Astrocyte (in vitro differentiated cells and primary cell): ENCODE measurements around the gene GALM. TPM values are rescaled to one million over a fixed set of nuclear protein-coding genes. Genes with fewer than 3 reads are reported as not detected.
"Not testable (repeated sequence)": the region's sequence is repeated elsewhere in the genome, so short reads cannot be mapped to it uniquely, and the experiment has no call there.

Source experiments
- DNase-seq: peaks from one replicate; pipeline ENCODE4 v3.0.0-alpha.2; 2010; ENCODE audit warnings: low read depth
- FAIRE-seq: peaks from 2 replicates; lab custom pipeline; 2011; peaks lifted over from hg19 to GRCh38; lab: Jason Lieb, UNC
- H2AFZ ChIP-seq: 2 replicates; pipeline ENCODE4 v1.6.0; 2012; ENCODE audit warnings: low read depth, low read length, inconsistent platforms
- H3K27ac ChIP-seq: 2 replicates; pipeline ENCODE4 v1.5.1; 2011; ENCODE audit warnings: low read depth, low read length, inconsistent platforms
- H3K27me3 ChIP-seq: 2 replicates; pipeline ENCODE4 v1.6.0; 2011; ENCODE audit warnings: low read length, inconsistent platforms; ENCODE audit not compliant: insufficient read depth
- H3K36me3 ChIP-seq: 2 replicates; pipeline ENCODE4 v1.5.1; 2011; ENCODE audit warnings: low read length, inconsistent platforms; ENCODE audit not compliant: insufficient read depth
- H3K4me1 ChIP-seq: 2 replicates; pipeline ENCODE4 v1.5.1; 2011; ENCODE audit warnings: low read length, inconsistent platforms; ENCODE audit not compliant: insufficient read depth
- H3K4me2 ChIP-seq: 2 replicates; pipeline ENCODE4 v1.6.0; 2012; ENCODE audit warnings: low read length, inconsistent platforms
- H3K4me3 ChIP-seq: 2 replicates; pipeline ENCODE4 v1.5.1; 2011; ENCODE audit warnings: low read depth, mild to moderate bottlenecking, low read length, inconsistent platforms; ENCODE audit not compliant: insufficient read depth
- H3K79me2 ChIP-seq: 2 replicates; pipeline ENCODE4 v1.6.0; 2012; ENCODE audit warnings: mild to moderate bottlenecking, low read length, inconsistent platforms; ENCODE audit not compliant: insufficient read depth
- H3K9ac ChIP-seq: 2 replicates; pipeline ENCODE4 v1.6.0; 2012; ENCODE audit warnings: mild to moderate bottlenecking, low read length, inconsistent platforms
- H3K9me3 ChIP-seq: 2 replicates; pipeline ENCODE4 v1.5.1; 2012; ENCODE audit warnings: low read depth, mild to moderate bottlenecking, low read length, inconsistent platforms; ENCODE audit not compliant: insufficient read depth
- H4K20me1 ChIP-seq: 2 replicates; pipeline ENCODE4 v1.6.0; 2012; ENCODE audit warnings: low read length, inconsistent platforms; ENCODE audit not compliant: insufficient read depth
- H3K27ac Mint-ChIP-seq: one replicate; pipeline ENCODE4 v1.8.0; 2021; ENCODE audit warnings: mild to moderate bottlenecking, mixed read lengths; ENCODE audit not compliant: unreplicated experiment
- H3K27me3 Mint-ChIP-seq: one replicate; pipeline ENCODE4 v1.8.0; 2021; ENCODE audit warnings: low read depth, mixed read lengths; ENCODE audit not compliant: unreplicated experiment
- H3K36me3 Mint-ChIP-seq: one replicate; pipeline ENCODE4 v1.8.0; 2021; ENCODE audit warnings: low read depth, mixed read lengths; ENCODE audit not compliant: unreplicated experiment
- H3K4me1 Mint-ChIP-seq: one replicate; pipeline ENCODE4 v1.8.0; 2021; ENCODE audit warnings: low read depth, mixed read lengths; ENCODE audit not compliant: unreplicated experiment
- H3K4me3 Mint-ChIP-seq: one replicate; pipeline ENCODE4 v1.8.0; 2021; ENCODE audit warnings: mild to moderate bottlenecking, moderate library complexity, mixed read lengths; ENCODE audit not compliant: unreplicated experiment
- H3K9me3 Mint-ChIP-seq: one replicate; pipeline ENCODE4 v1.8.0; 2021; ENCODE audit warnings: mild to moderate bottlenecking, mixed read lengths; ENCODE audit not compliant: unreplicated experiment
- EZH2 ChIP-seq: IDR thresholded peaks from 2 replicates; pipeline ENCODE4 v1.6.1; 2012; ENCODE audit warnings: mild to moderate bottlenecking, low read length, inconsistent platforms; ENCODE audit not compliant: insufficient read depth
- total RNA-seq: library from RNA; stranded (reverse); gene quantifications from 2 replicates; pipeline ENCODE4 v1.2.1, GENCODE V29; 2021
- TF ChIP-seq, protein P1 (sequence below): IDR thresholded peaks from 2 replicates; pipeline ENCODE4 v1.5.1; 2011; ENCODE audit warnings: low read depth, mild to moderate bottlenecking, inconsistent platforms, low read length, moderate library complexity; ENCODE audit not compliant: insufficient read depth

GALM gene
- total RNA-seq, 1 donor from 2014 or later = 9.8 TPM

DNA sequence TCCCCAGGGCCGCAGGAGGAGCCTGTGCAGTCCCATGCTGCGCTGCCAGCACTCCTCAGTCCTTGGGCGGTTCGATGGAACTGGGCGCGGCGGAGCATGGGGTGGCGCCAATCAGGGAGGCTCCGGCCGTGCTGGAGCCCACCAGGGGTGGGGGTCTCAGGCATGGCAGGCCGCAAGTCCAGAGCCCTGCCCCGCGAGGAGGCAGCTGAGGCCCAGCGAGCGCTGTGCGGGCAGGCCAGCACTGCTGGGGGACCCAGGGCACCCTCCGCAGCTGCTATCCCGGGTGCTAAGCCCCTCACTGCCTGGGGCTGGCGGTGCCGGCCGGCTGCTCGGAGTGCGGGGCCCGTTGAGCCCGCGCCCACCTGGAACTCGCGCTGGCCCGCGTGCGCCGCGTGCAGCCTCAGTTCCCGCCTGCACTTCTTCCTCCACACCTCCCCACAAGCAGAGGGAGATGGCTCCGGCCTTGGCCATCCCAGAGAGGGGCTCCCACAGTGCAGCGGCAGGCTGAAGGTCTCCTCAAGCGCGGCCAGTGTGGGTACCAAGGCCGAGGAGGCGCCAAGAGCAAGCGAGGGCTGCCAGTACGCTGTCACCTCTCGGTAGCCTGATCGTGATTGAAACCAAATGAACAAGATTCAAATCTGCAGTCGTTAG is 22.8 kb upstream of the GALM start:
- no peaks in the 10 kb centered on the region for H3K4me1 ChIP-seq
- H3K9ac ChIP-seq = no peak overlapping the region
- no peaks in the 10 kb centered on the region for H3K27me3 ChIP-seq
- no peak overlapping the region for H2AFZ ChIP-seq
- no peak overlapping the region for H3K4me3 ChIP-seq
- Mint-ChIP-seq H3K27ac (no peak overlapping the region), H3K9me3 (peaks cover 8% of the 10 kb centered on the region), H3K4me3 (no peak overlapping the region), H3K36me3 (no peaks in the 10 kb centered on the region), H3K4me1 (peaks cover 2% of the 10 kb centered on the region), H3K27me3 (peaks cover 5% of the 10 kb centered on the region)
- FAIRE-seq (no peak), DNase-seq (no peak)
- no peak overlapping the region for H3K27ac ChIP-seq
- H3K9me3 ChIP-seq = no peaks in the 10 kb centered on the region
- H3K79me2 ChIP-seq = no peaks in the 10 kb centered on the region
- H3K36me3 ChIP-seq = no peaks in the 10 kb centered on the region
- no peak overlapping the region for H3K4me2 ChIP-seq
- no peaks in the 10 kb centered on the region for H4K20me1 ChIP-seq
- TF ChIP-seq, protein P1, sequence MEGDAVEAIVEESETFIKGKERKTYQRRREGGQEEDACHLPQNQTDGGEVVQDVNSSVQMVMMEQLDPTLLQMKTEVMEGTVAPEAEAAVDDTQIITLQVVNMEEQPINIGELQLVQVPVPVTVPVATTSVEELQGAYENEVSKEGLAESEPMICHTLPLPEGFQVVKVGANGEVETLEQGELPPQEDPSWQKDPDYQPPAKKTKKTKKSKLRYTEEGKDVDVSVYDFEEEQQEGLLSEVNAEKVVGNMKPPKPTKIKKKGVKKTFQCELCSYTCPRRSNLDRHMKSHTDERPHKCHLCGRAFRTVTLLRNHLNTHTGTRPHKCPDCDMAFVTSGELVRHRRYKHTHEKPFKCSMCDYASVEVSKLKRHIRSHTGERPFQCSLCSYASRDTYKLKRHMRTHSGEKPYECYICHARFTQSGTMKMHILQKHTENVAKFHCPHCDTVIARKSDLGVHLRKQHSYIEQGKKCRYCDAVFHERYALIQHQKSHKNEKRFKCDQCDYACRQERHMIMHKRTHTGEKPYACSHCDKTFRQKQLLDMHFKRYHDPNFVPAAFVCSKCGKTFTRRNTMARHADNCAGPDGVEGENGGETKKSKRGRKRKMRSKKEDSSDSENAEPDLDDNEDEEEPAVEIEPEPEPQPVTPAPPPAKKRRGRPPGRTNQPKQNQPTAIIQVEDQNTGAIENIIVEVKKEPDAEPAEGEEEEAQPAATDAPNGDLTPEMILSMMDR = no peak
- no peak for TF ChIP-seq EZH2

DNA sequence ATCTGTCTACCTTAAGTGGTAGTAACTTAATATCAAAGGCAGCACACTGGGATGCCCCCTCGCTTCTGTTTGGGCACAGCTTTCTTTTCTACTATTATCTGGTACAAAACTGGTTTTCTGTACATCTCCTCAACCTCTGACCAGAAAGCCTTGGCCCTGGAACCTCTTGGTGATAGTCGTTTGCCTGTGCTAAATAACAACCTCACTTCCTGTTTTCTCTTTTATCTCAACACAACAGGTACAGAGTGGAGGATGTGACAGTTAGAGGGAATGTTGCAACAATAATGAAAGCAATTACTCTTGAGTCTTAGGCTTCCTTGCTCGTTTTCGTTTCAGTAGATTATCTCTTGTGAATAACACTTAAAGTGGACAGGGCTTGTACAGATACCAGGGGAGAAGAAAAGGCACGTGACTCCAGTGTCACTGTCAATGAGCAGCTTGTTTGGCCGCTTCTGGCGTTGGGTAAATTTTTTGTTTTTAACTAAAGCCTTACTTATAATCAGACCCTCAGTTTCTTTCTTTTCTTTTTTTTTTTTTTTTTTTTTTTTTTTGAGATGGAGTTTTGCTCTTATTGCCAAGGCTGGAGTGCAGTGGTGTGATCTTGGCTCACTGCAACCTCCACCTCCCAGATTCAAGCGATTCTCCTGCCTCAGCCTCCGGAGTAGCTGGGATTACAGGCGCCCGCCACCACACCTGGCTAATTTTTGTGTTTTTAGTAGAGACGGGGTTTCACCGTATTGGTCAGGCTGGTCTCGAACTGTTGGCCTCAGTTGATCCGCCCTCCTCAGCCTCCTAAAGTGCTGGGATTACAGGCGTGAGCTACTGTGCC is 22.0 kb upstream of the GALM start:
- H3K27ac Mint-ChIP-seq, H3K27me3 ChIP-seq, H3K4me1 Mint-ChIP-seq, H3K9ac ChIP-seq, FAIRE-seq, H3K4me2 ChIP-seq, H3K4me1 ChIP-seq, H4K20me1 ChIP-seq, H3K27ac ChIP-seq, DNase-seq, H3K4me3 Mint-ChIP-seq, H3K27me3 Mint-ChIP-seq, H3K79me2 ChIP-seq, H3K9me3 ChIP-seq, H3K4me3 ChIP-seq, H2AFZ ChIP-seq, H3K36me3 ChIP-seq, H3K36me3 Mint-ChIP-seq, H3K9me3 Mint-ChIP-seq: not testable (repeated sequence)

DNA sequence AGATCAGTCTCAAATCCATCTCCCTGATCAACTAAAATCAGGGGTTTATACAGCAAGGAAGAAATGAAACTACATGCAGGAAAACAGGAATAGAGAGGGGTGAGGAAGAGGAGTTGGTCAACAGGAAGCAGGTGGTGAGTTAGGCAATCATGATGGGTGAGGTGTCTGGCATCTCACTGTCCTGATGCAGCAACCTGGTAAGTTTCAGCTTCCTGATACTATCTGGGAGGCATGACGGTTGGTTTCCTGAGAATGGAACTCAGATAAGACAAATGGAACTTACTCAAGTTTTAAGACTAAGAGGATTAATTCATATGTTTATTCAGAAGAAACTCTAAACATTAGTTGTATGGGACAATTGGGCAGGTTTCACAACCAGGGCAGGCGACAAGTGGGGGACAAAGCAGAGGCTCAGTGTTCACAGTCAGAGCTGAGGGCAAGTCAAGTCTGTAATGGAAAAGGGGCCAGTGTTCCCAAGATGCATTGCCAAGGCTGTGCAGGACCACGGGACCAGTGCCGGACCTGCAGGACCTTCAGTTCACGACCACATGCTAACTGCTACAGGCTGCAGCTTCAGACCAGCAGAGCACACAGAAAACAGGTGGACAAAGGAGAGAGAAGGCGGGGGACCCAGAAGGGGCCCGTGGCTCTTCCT is 17.7 kb upstream of the GALM start:
- no peaks in the 10 kb centered on the region for H3K9me3 ChIP-seq
- H3K27me3 ChIP-seq = peaks cover 4% of the 10 kb centered on the region
- H3K4me3 ChIP-seq = no peak overlapping the region
- Mint-ChIP-seq H3K4me1 (no peaks in the 10 kb centered on the region), H3K9me3 (peaks cover 4% of the 10 kb centered on the region), H3K36me3 (peaks cover 1% of the 10 kb centered on the region), H3K27ac (no peak overlapping the region), H3K4me3 (no peak overlapping the region), H3K27me3 (peaks cover 9% of the 10 kb centered on the region)
- H3K9ac ChIP-seq = no peak overlapping the region
- H3K36me3 ChIP-seq = no peaks in the 10 kb centered on the region
- no peak overlapping the region for H2AFZ ChIP-seq
- FAIRE-seq (no peak), DNase-seq (no peak)
- no peak overlapping the region for H3K27ac ChIP-seq
- H3K79me2 ChIP-seq = no peaks in the 10 kb centered on the region
- no peak overlapping the region for H3K4me2 ChIP-seq
- TF ChIP-seq, protein P1 = no peak
- no peak for TF ChIP-seq EZH2
- H3K4me1 ChIP-seq = no peaks in the 10 kb centered on the region
- no peaks in the 10 kb centered on the region for H4K20me1 ChIP-seq
